GM18502 (cell line): Measurements from ENCODE around the gene GRIK5.
A peak's percentile ranks its signal among the peaks of the same experiment; 100 is the strongest.
"Not testable (repeated sequence)": the region's sequence is repeated elsewhere in the genome, so short reads cannot be mapped to it uniquely, and the experiment has no call there.

Experiments
- ATAC-seq: cut with Tn5 transposase; IDR thresholded peaks from one replicate; pipeline ENCODE4 v1.9.1; 2021; ENCODE audit warnings: mild to moderate bottlenecking; ENCODE audit not compliant: unreplicated experiment, poor library complexity

GRIK5 gene

GRCh38 chr19:41994994-41995958 is 74.7 kb downstream of the GRIK5 start:
- ATAC-seq: no peak

- no peak for ATAC-seq
Observed at GRCh38 chr19:41994521-41994971, 75.5 kb downstream of the GRIK5 start.

GRCh38 chr19:41993612-41994483 is 76.2 kb downstream of the GRIK5 start, which contains the start of gene ATP1A3:
TSS of gene ATP1A3 (minus strand) at chr19:41994230. CDS start at chr19:41994076, 154 bp downstream.
- ATAC-seq: peak; percentile 52

GRCh38 chr19:41991925-41992569 is 78.0 kb downstream of the GRIK5 start:
- not testable (repeated sequence) for ATAC-seq

- ATAC-seq: no peak
Observed at GRCh38 chr19:41991025-41991424, 79.0 kb downstream of the GRIK5 start.

- no peak for ATAC-seq
Observed at GRCh38 chr19:41990615-41991014, 79.4 kb downstream of the GRIK5 start.

GRCh38 chr19:41990028-41990427 is 80.0 kb downstream of the GRIK5 start:
- ATAC-seq: no peak

GRCh38 chr19:41988947-41989346 is 81.1 kb downstream of the GRIK5 start:
- ATAC-seq: no peak

- ATAC-seq: no peak
Observed at GRCh38 chr19:41987141-41987860, 82.7 kb downstream of the GRIK5 start.

- no peak for ATAC-seq
Observed at GRCh38 chr19:41984961-41985360, 85.0 kb downstream of the GRIK5 start.

- ATAC-seq: no peak
Observed at GRCh38 chr19:41981724-41982123, 88.3 kb downstream of the GRIK5 start.

- no peak for ATAC-seq
Observed at GRCh38 chr19:41978470-41978869, 91.5 kb downstream of the GRIK5 start.

- no peak for ATAC-seq
Observed at GRCh38 chr19:41977916-41978315, 92.1 kb downstream of the GRIK5 start.

GRCh38 chr19:41974652-41975051 is 95.4 kb downstream of the GRIK5 start:
- ATAC-seq: no peak

- no peak for ATAC-seq
Observed at GRCh38 chr19:41971363-41971762, 98.6 kb downstream of the GRIK5 start.

- ATAC-seq: no peak
Observed at GRCh38 chr19:41969772-41970458, 100.1 kb downstream of the GRIK5 start.

- ATAC-seq: no peak
Observed at GRCh38 chr19:41968751-41969595, 101.0 kb downstream of the GRIK5 start.

- no peak for ATAC-seq
Observed at GRCh38 chr19:41967054-41967783, 102.8 kb downstream of the GRIK5 start.
